Neural progenitor cell (in vitro differentiated cells): ENCODE data around the gene ZNF827.

ENCODE experiments used
- CTCF ChIP-seq: fragments of 200-600 bp; sonication (generic); IDR thresholded peaks from 2 replicates; pipeline ENCODE4 v1.5.1; 2017; ENCODE audit warnings: antibody characterized with exemption, mild to moderate bottlenecking
- EZH2phosphoT487 ChIP-seq: fragments of 200-600 bp; sonication (generic); IDR thresholded peaks from 2 replicates; pipeline ENCODE4 v1.6.1; 2017; ENCODE audit warnings: antibody characterized with exemption

- TF ChIP-seq CTCF = no peak
- TF ChIP-seq EZH2phosphoT487 = no peak
Measured at GRCh38 chr4:145792429-145792828, 146.2 kb downstream of the ZNF827 start.
